ENCODE results near the gene PNMT.

DNA sequence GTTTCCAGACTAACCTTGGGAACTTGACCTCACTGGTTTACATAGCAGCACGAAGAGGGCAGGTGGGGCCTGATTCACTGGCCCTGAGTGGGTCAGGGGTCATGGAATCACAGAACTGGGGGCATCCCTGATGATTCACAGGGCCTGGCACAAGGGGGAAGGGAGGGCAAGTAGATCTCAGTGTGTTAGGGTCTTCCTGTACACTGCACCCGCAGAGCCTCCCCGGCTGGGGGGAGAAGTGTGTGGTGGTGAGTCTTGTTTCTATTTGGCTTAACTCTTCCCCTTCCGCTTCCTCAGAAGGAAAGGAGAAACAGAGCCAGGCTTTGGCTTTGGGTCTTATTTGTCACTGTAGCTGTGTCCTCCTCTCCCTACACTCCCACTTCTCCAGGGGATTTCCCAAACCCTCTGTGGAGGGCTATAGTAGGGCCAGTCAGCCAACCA, 27.6 kb upstream of the PNMT start:
- TF ChIP-seq POLR2A (IDR thresholded peaks at IDR 0.05), result no peak
- TF ChIP-seq, protein P1, sequence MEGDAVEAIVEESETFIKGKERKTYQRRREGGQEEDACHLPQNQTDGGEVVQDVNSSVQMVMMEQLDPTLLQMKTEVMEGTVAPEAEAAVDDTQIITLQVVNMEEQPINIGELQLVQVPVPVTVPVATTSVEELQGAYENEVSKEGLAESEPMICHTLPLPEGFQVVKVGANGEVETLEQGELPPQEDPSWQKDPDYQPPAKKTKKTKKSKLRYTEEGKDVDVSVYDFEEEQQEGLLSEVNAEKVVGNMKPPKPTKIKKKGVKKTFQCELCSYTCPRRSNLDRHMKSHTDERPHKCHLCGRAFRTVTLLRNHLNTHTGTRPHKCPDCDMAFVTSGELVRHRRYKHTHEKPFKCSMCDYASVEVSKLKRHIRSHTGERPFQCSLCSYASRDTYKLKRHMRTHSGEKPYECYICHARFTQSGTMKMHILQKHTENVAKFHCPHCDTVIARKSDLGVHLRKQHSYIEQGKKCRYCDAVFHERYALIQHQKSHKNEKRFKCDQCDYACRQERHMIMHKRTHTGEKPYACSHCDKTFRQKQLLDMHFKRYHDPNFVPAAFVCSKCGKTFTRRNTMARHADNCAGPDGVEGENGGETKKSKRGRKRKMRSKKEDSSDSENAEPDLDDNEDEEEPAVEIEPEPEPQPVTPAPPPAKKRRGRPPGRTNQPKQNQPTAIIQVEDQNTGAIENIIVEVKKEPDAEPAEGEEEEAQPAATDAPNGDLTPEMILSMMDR (IDR thresholded peaks at IDR 0.05), result no peak
- no peak for TF ChIP-seq POLR2AphosphoS5 (IDR thresholded peaks at IDR 0.05)
- no peak for TF ChIP-seq EP300 (IDR thresholded peaks at IDR 0.05)
